Breast epithelium (tissue), 4 donors: ENCODE results near the gene SRGAP1. TPM values are rescaled to one million over a fixed set of nuclear protein-coding genes. Genes with fewer than 3 reads are reported as not detected.

ENCODE experiments used
- DNase-seq, 2 donors: peaks; one replicate each; pipeline ENCODE4 v3.0.0-alpha.2; 2019; ENCODE audit warnings: low spot score in 2 of 2
- H3K27ac ChIP-seq, 2 donors: fragments of 200-600 bp; sonication (generic) in 1 of 2; one replicate each; pipeline ENCODE4 v1.5.1; 2016 to 2019; ENCODE audit warnings: mild to moderate bottlenecking in 1 of 2
- H3K27me3 ChIP-seq, 2 donors: fragments of 200-600 bp; sonication (generic) in 1 of 2; one replicate each; pipeline versions ENCODE4 v1.5.1 to v1.6.0; 2017 to 2019; ENCODE audit warnings: control low read depth in 1 of 2, mild to moderate bottlenecking in 1 of 2
- H3K36me3 ChIP-seq: fragments of 200-600 bp; one replicate; pipeline ENCODE4 v1.5.1; 2019
- H3K4me1 ChIP-seq, 2 donors: fragments of 200-600 bp; sonication (generic); one replicate each; pipeline ENCODE4 v1.5.1; 2016 to 2019; ENCODE audit warnings: control low read depth in 1 of 2
- H3K4me3 ChIP-seq, 3 donors: fragments of 200-600 bp; sonication (generic); 1 replicate in 2 of 3; 2 replicates in 1 of 3; pipeline ENCODE4 v1.5.1; 2016 to 2019; ENCODE audit warnings: mild to moderate bottlenecking in 3 of 3, moderate library complexity in 2 of 3
- H3K9me3 ChIP-seq, 2 donors: fragments of 200-600 bp; sonication (generic) in 1 of 2; one replicate each; pipeline ENCODE4 v1.5.1; 2016 to 2019; ENCODE audit warnings: control low read depth in 1 of 2
- CTCF ChIP-seq, 3 donors: fragments of 450-650 bp; IDR thresholded peaks; one replicate each; pipeline ENCODE4 v1.5.1; 2016 to 2017; ENCODE audit warnings: antibody characterized with exemption in 3 of 3, mild to moderate bottlenecking in 3 of 3, moderate library complexity in 3 of 3
- POLR2A ChIP-seq: fragments of 450-650 bp; IDR thresholded peaks from one replicate; pipeline ENCODE4 v1.6.1; 2016; ENCODE audit warnings: antibody characterized with exemption, mild to moderate bottlenecking, moderate library complexity
- POLR2AphosphoS5 ChIP-seq, 3 donors: sonication (generic); formaldehyde crosslinking; IDR thresholded peaks; one replicate each; pipeline ENCODE4 v1.6.1; 2017; ENCODE audit warnings: antibody characterized with exemption in 3 of 3
- intact Hi-C: fragments of 100-400 bp; cut with DNase I; formaldehyde crosslinking; loops from one replicate; pipeline ENCODE4 v1.15.1; 2023; ENCODE audit warnings: low total_unique reads
- total RNA-seq, 3 donors: library from RNA; depleted of rRNA; stranded (reverse); fragments of >200 nt; gene quantifications; one replicate each; pipeline ENCODE4 v1.1.0, GENCODE V29; 2016

The SRGAP1 gene
- total RNA-seq, 3 donors from 2014 or later = 20.3 to 58.7 (median 29.3) TPM

- no peak overlapping the region for H3K27ac ChIP-seq
- H3K27me3 ChIP-seq = no peaks in the 10 kb centered on the region
- no peaks in the 10 kb centered on the region for H3K36me3 ChIP-seq
- TF ChIP-seq POLR2A (no peak), POLR2AphosphoS5 (IDR thresholded peaks at IDR 0.05) (no peak), CTCF (IDR thresholded peaks at IDR 0.05) (no peak)
- no peaks in the 10 kb centered on the region for H3K9me3 ChIP-seq
- H3K4me3 ChIP-seq = no peak overlapping the region
- DNase-seq = no peak
- intact Hi-C loops = no loop called here
- H3K4me1 ChIP-seq = no peaks in the 10 kb centered on the region
Observed at GRCh38 chr12:63811755-63812154, 32.7 kb upstream of the SRGAP1 start.

- no peaks in the 10 kb centered on the region for H3K4me1 ChIP-seq
- H3K27me3 ChIP-seq = no peaks in the 10 kb centered on the region
- no peak overlapping the region for H3K4me3 ChIP-seq
- no peaks in the 10 kb centered on the region for H3K36me3 ChIP-seq
- no peak overlapping the region for H3K27ac ChIP-seq
- intact Hi-C loops = no loop called here
- TF ChIP-seq POLR2A (no peak), CTCF (IDR thresholded peaks at IDR 0.05) (no peak), POLR2AphosphoS5 (IDR thresholded peaks at IDR 0.05) (no peak)
- no peak for DNase-seq
- no peaks in the 10 kb centered on the region for H3K9me3 ChIP-seq
Observed at GRCh38 chr12:63814146-63814772, 30.2 kb upstream of the SRGAP1 start.

- intact Hi-C loops = no loop called here
- H3K4me3 ChIP-seq = no peak overlapping the region
- H3K27ac ChIP-seq = no peak overlapping the region
- TF ChIP-seq POLR2A (no peak), POLR2AphosphoS5 (IDR thresholded peaks at IDR 0.05) (no peak), CTCF (IDR thresholded peaks at IDR 0.05) (no peak)
- no peak for DNase-seq
- H3K4me1 ChIP-seq = no peaks in the 10 kb centered on the region
- no peaks in the 10 kb centered on the region for H3K9me3 ChIP-seq
- no peaks in the 10 kb centered on the region for H3K36me3 ChIP-seq
- H3K27me3 ChIP-seq = no peaks in the 10 kb centered on the region
Observed at GRCh38 chr12:63815482-63815852, 29.0 kb upstream of the SRGAP1 start.

GRCh38 chr12:63816031-63816430 is 28.5 kb upstream of the SRGAP1 start:
- DNase-seq = no peak
- Histone ChIP-seq H3K4me3 (no peak overlapping the region), H3K4me1 (no peaks in the 10 kb centered on the region), H3K27ac (no peak overlapping the region), H3K36me3 (no peaks in the 10 kb centered on the region), H3K9me3 (no peaks in the 10 kb centered on the region), H3K27me3 (no peaks in the 10 kb centered on the region)
- no peak for TF ChIP-seq CTCF (IDR thresholded peaks at IDR 0.05)
- TF ChIP-seq POLR2AphosphoS5 (IDR thresholded peaks at IDR 0.05) = no peak
- TF ChIP-seq POLR2A = no peak
- intact Hi-C loops = no loop called here

- no peak for DNase-seq
- Histone ChIP-seq H3K9me3 (no peaks in the 10 kb centered on the region), H3K27me3 (no peaks in the 10 kb centered on the region), H3K36me3 (no peaks in the 10 kb centered on the region), H3K27ac (no peak overlapping the region), H3K4me3 (no peak overlapping the region), H3K4me1 (no peaks in the 10 kb centered on the region)
- intact Hi-C loops = no loop called here
- no peak for TF ChIP-seq POLR2AphosphoS5 (IDR thresholded peaks at IDR 0.05)
- no peak for TF ChIP-seq CTCF (IDR thresholded peaks at IDR 0.05)
- no peak for TF ChIP-seq POLR2A
Observed at GRCh38 chr12:63820427-63820826, 24.1 kb upstream of the SRGAP1 start.
